ENCODE data around the gene ZNF496. TPM values are rescaled to one million over a fixed set of nuclear protein-coding genes. Genes with fewer than 3 reads are reported as not detected.

The ZNF496 gene
- total RNA-seq, 2 donors from 2014 or later, result 63.5 to 65.6 TPM

DNA sequence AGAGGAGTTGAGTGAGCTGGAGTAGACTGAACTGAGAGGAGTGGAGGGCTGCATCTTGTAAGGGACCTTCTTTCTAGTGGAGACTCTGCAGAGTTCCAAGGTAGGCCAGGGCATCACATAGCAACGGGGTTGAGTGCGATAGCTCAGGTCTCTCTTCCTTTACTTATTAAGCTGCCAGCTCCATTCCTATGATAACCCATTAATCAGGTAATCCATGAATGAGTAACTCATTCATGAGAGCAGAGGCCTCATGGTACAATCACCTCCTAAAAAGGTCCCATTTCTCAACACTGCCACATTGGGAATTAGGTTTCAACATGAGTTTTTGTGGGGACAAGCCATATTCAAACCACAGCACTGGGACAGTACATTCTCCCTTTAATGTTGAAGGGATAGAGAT lies 54.5 kb downstream of the ZNF496 start:
- no peak for TF ChIP-seq CTCF (conservative IDR thresholded peaks at IDR 0.05)
- Histone ChIP-seq H3K4me1 (ENCODE audit: control insufficient read depth, insufficient read depth, low read length) (peaks cover 4% of the 10 kb centered on the region), H3K36me3 (ENCODE audit: control insufficient read depth, insufficient read depth, low read length) (no peaks in the 10 kb centered on the region), H3K9ac (ENCODE audit: extremely low read depth, low read length, poor library complexity, severe bottlenecking) (no peak overlapping the region), H3K4me3 (ENCODE audit: low read length) (no peak overlapping the region), H3K27ac (ENCODE audit: low read depth, low read length) (no peak overlapping the region), H3K27me3 (ENCODE audit: control insufficient read depth, insufficient read depth, low read length, poor library complexity, severe bottlenecking) (no peaks in the 10 kb centered on the region), H3K9me3 (ENCODE audit: control insufficient read depth, low read length) (no peaks in the 10 kb centered on the region)
- no peaks in the 10 kb centered on the region for H3K36me3 Mint-ChIP-seq (ENCODE audit: low read depth)
- DNase-seq, result no peak
- H3K27ac Mint-ChIP-seq, result no peak overlapping the region
- 96 to 99% methylated on average over 2 of the region's 2 CpGs for WGBS, 2 experiments (ENCODE audit: insufficient coverage in 1 of 2, insufficient read length in 1 of 2)
- peaks cover 17% of the 10 kb centered on the region for H3K4me1 Mint-ChIP-seq
- H3K27me3 Mint-ChIP-seq (ENCODE audit: insufficient read depth), result no peaks in the 10 kb centered on the region
- H3K4me3 Mint-ChIP-seq, result no peak overlapping the region
- H3K9me3 Mint-ChIP-seq, result no peaks in the 10 kb centered on the region

- Histone ChIP-seq H3K9me3 (ENCODE audit: control insufficient read depth, low read length) (peaks cover 11% of the 10 kb centered on the region), H3K27me3 (ENCODE audit: control insufficient read depth, insufficient read depth, low read length, poor library complexity, severe bottlenecking) (no peaks in the 10 kb centered on the region), H3K4me3 (ENCODE audit: low read length) (no peak overlapping the region), H3K27ac (ENCODE audit: low read depth, low read length) (no peak overlapping the region), H3K4me1 (ENCODE audit: control insufficient read depth, insufficient read depth, low read length) (no peaks in the 10 kb centered on the region), H3K9ac (ENCODE audit: extremely low read depth, low read length, poor library complexity, severe bottlenecking) (no peak overlapping the region), H3K36me3 (ENCODE audit: control insufficient read depth, insufficient read depth, low read length) (no peaks in the 10 kb centered on the region)
- 93 to 100% methylated on average over 1 to 3 of the region's 3 CpGs for WGBS, 2 experiments (ENCODE audit: insufficient coverage in 1 of 2, insufficient read length in 1 of 2)
- no peak overlapping the region for H3K27ac Mint-ChIP-seq
- DNase-seq, result no peak
- H3K36me3 Mint-ChIP-seq (ENCODE audit: low read depth), result no peaks in the 10 kb centered on the region
- H3K9me3 Mint-ChIP-seq, result peaks cover 24% of the 10 kb centered on the region
- H3K4me1 Mint-ChIP-seq, result peaks cover 3% of the 10 kb centered on the region
- H3K4me3 Mint-ChIP-seq, result no peak overlapping the region
- no peak for TF ChIP-seq CTCF (conservative IDR thresholded peaks at IDR 0.05)
- no peaks in the 10 kb centered on the region for H3K27me3 Mint-ChIP-seq (ENCODE audit: insufficient read depth)
Observed at GRCh38 chr1:247274605-247275256, 56.9 kb downstream of the ZNF496 start.

- WGBS, 2 experiments (ENCODE audit: insufficient coverage in 1 of 2, insufficient read length in 1 of 2), result 76 to 89% methylated on average over 1 of the region's 1 CpG
- peaks cover 32% of the 10 kb centered on the region for H3K9me3 Mint-ChIP-seq
- peaks cover 21% of the 10 kb centered on the region for H3K9me3 ChIP-seq (ENCODE audit: control insufficient read depth, low read length)
- TF ChIP-seq CTCF (conservative IDR thresholded peaks at IDR 0.05), result no peak
- no peaks in the 10 kb centered on the region for H3K4me1 ChIP-seq (ENCODE audit: control insufficient read depth, insufficient read depth, low read length)
- no peaks in the 10 kb centered on the region for H3K36me3 Mint-ChIP-seq (ENCODE audit: low read depth)
- no peak overlapping the region for H3K27ac Mint-ChIP-seq
- H3K27me3 Mint-ChIP-seq (ENCODE audit: insufficient read depth), result no peaks in the 10 kb centered on the region
- no peak overlapping the region for H3K4me3 ChIP-seq (ENCODE audit: low read length)
- peaks cover 3% of the 10 kb centered on the region for H3K4me1 Mint-ChIP-seq
- H3K27ac ChIP-seq (ENCODE audit: low read depth, low read length), result no peak overlapping the region
- no peaks in the 10 kb centered on the region for H3K27me3 ChIP-seq (ENCODE audit: control insufficient read depth, insufficient read depth, low read length, poor library complexity, severe bottlenecking)
- no peaks in the 10 kb centered on the region for H3K36me3 ChIP-seq (ENCODE audit: control insufficient read depth, insufficient read depth, low read length)
- no peak overlapping the region for H3K9ac ChIP-seq (ENCODE audit: extremely low read depth, low read length, poor library complexity, severe bottlenecking)
- no peak overlapping the region for H3K4me3 Mint-ChIP-seq
- no peak for DNase-seq
Observed at GRCh38 chr1:247273013-247273412, 58.7 kb downstream of the ZNF496 start.

All from endodermal cell (in vitro differentiated cells).